Activated CD4-positive, alpha-beta T cell treated with anti-CD3 and anti-CD28 coated beads, Interleukin-2, amount 50 U/mL, for 16 hours (primary cell): Measurements from ENCODE around the gene RGS6.

Experiments
- DNase-seq: peaks from one replicate; pipeline ENCODE4 v3.0.0-alpha.2; 2020

The RGS6 gene

DNA sequence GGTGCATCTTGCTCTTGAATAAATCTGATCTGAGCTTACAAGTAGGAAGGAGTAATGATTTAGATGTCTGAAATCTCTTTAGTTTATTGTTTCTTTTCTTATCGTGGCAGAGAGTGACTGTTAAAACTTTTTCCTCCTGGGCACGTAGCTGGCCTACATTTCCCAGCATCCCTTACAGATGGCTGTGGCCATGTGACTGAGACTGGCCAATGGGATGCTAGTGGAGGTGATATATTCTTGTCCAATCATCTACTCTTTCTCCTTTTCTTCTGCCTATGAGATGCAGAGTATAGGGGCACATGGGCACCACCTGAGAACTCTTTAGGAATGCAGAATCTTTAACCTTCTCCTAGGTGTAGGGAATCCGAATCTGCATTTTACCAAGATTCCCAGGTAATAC, 237.3 kb downstream of the RGS6 start:
- DNase-seq: no peak

DNA sequence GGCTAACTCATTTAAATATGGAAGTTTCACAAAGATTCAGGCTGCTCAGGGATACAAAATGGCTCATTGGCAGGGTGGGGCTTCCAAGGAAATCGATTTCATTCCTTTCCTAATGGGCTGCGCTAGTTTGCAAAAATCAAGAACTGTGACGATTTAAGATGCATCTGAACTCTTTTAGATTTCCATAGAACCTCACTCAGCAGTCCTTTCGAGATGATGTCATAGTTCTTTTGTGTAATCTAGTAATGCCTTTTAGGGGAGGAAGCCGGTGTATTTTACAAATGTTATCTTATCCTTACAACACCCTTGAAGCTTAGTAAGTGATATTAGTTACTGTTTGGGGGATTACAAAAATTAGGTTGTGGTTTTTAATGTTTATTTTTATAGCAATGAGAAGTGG, 239.8 kb downstream of the RGS6 start:
- DNase-seq: no peak

DNA sequence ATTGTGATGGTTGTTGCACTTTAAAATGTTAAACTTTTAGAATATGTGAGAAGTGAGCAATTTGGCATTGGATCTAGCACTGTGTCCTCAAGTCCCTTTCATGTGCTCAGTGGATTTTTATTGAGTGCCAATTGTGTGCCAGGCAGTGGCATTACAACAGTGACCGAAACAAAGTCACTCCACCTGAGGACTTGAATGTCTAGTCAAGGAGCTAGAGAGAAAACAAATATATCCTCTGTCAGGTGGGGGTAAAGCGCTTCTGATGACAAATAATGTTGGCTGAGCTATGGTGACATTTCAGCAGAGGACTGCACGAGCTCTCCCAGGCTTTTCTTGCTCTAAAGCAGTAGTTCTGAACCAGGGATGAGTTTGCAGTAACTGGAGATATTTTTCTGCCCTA, 240.4 kb downstream of the RGS6 start:
- DNase-seq: no peak

DNA sequence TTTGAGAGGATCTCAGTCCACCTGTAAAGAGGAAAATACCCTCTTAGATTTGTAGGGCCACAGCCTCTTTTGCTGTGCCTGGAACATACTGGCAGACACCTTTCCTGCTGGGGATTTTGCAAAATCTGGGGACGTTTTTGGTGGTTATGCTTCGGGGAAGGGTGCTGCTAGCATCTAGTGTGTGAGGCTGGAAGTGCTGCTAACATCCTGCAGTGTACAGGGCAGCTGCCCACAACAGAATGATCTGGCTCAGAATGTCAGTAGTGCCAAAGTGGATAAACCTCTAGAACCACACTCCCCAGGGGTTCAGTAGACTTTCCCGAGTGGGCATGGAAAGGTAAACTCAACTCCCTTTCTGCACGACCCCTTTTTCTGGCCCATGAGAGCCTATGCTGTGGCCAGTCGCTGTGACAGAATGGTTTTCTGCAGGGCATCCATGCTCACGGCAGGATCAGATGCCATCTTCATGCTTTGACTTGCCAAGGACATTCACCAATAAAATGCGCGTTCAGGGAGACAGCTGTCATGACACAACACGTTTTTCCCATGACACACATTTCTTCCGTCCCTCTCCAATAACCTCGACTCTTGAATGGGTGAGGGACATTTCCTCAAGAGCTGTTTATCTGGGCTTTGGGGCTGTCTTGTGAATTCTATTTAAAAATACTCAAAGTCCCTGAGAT, 240.9 kb downstream of the RGS6 start:
- DNase-seq: no peak

DNA sequence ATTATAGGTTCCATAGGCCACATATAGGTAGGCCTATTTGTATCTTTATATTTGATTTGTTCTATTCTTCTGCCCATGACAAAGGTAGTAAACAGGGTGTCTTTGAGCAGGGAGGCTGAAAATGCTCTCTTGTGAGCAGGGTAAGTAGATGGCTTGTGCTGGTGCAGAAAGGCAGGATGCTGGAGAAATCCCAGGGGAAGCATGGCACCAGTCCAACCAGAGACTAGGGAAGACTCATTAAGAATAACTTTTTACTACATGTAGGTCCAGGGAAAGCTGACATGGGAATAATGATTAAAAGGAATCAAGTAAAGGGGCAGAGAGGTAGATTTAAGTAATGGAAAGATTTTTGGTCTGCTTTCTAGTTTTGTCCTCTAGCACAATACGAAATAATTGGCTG, 245.0 kb downstream of the RGS6 start:
- DNase-seq: no peak

DNA sequence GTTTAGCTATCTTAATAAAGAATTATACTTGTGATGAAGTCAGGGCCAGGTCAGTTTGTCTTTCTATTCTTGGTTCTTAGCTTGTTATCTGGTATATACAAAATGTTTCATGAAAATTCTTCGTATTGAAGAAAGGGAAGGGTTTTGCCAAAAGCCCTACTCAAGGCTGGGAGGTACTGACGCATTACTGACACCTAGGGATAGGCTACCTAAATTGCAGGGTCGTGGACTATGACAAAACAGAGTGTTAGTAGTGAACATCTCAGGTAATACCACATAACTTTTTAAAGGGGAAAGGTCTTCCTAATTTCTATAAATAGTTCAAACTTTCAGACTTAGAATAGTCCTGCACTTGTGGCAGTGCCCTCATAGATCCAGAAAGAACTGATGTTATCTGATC, 246.3 kb downstream of the RGS6 start:
- DNase-seq: no peak

DNA sequence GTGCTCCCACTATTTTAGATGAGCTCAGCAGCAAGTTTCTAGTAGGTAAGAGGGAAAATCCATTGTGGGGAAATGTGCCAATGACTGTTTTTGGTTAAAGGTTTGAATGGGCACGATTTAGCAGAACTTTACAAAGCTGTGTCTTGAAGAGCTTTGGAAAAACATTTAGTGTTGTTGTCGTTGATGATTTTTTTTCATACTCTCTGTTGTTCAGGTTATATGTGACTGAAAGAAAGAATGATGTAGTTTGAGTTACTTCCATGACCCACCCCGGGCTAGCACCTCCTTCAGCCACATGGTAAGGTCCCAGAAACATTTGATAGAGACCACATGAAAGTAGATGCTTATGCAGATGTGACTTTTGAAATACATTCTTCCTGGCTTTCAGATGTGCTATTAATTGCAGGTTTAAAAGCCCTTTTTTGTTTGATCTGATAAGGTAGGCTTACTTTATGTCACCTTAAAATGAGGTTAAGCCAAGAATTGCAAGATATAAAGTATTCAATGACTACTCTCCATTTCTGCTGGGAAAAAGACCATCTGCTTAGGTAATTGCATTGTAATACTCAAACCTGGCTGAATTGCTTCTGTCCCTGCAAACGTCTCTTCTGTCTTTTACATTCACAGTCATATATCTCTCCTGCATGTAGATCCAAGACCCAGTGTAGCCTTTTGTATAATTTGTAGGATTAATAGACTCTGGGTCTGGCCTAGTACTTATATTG, 250.6 kb downstream of the RGS6 start:
- no peak for DNase-seq

DNA sequence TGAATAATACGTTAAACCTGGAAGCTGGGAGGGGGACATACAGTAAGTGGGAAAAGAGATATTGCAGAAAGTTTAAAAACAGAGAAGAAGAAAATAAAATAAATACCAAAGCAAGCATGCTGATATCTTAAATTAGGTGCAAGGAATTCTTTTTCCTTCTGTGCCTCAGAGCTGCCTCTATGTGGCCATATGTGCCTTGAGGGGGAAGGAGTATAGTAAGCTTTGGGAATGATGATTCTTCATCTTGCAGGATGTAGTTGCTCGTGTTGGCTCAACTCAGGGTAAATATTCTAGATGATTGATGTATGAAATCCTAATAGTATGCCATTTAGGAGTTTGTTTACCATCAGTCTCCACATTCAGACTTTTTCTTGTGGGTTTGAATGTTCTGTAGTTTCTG, 251.4 kb downstream of the RGS6 start:
- DNase-seq: no peak

DNA sequence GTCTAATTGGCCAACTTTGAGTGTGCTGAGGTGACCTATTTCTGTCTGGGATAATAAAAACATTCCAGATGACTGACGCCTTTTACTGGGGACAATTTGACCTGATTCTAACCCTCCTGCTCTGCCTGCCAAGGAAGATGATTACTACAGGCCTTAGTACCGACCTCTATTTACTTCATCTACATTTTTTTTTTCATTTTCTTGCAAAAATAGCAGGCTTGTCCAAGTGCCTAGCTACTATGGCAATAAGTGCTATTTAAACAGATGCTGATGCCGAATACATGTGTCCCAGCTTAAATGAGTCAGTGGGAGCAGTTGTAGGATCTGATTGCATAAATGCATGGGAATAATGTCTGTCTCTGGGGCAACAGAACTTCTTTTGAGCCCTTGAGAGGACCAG, 254.3 kb downstream of the RGS6 start:
- DNase-seq: no peak

DNA sequence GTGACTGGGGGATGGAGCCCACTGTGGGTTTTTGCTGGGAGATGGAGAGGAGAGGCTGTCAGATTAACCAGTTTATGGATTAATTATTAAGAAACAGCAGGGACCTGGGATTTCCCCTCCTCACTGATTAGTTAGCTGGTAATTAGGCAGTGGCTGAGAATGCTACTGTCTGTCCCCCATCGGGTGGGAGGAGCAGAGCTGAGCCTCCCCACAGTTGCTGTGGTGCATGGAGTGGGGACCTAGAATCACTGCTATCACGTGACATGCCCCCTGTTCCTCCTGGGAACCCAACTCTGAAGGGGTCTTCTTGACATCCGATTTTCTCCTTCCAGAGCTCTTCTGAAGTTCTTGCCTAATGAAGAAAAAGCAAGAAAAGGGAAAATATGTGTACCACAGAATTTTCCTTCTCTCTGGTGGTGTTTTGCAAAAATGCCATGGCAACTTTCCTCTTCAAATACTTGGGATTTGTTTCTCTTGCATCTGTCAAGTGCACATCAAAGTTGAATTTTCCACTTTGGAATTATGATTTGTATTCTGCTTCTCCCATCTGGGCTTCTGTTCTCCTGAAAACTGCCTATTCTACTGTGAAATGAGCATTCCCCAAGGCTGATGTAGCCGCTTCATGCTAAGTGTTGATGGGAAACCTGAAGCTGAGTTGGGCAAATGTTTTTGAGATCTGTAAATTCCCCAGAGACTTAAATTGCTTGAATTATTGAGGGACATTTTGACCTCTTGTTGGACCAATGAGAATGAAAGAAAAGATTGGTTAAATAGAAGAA, 264.2 kb downstream of the RGS6 start:
- no peak for DNase-seq

DNA sequence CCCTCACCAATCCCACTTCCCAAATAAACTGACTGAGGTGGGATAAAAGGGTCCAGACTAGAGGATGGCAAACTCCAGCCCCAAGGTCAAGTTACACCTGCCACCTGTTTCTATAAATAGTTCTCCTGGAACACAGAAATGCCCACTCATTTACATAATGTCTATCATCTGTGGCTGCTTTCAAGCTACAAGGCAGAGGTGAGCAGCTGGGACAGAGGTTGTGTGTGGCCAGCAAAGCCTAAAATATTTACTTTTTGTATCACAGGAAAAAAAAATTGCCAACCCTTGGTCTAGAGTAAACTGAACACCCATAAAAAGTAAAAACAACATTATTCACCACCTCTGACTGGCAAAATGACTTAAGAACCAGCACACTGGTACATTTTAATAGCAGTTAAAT, 269.4 kb downstream of the RGS6 start:
- no peak for DNase-seq

DNA sequence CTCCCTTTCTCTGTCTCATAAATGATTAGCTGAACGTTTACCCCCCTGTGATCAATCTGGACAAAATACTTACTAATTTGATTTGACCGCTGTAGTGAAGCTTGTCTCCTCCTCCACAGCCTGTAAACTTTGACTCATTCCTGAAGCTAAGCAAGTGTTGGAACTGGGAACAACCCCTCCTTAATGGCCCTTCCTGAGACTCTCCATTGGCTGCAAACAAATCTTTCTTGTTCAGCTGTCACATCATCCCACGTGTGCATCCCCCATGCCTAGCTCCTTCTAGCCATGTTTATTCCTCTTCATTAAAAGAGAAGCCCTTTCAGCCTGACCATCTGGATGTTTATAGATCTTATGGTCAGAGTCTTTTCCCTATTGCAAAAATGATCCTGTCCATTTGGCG, 281.2 kb downstream of the RGS6 start:
- no peak for DNase-seq

DNA sequence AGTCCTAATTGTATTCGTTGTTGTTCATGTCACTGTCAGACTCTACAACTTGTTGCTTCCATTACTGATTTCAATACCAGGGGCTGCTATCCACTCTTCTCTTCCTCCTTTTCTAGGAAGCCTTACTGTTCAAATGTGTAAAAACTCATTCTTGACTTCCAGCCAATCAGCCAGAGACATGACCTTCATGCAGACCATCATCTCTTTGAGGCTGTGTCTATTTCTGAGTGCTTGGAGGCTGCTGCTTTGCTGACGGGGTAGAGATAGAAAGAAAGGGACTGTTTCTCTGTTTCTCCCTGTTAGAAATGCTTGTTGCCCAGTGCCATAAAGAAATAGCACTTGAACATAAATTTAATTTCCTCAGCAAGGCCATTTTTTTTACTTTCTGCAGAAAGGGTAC, 282.9 kb downstream of the RGS6 start:
- DNase-seq: no peak

DNA sequence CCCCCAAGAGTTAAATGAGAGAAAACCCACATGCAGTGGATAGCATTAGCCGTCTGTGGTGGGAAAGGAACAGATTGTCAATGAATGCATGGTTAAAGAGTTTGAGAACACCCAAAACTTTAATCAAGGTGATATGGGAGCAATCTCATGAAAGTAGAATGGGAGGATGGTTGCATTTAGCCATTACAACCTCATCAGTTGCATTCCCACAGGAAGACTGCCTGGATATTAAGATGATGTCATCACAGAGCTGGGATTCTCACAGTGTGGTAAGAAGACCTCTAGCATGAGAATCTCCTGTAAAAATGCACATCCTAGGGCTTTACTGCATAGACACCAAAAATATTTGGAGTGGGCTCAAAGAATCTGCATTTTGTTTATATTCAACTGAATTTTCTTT, 284.9 kb downstream of the RGS6 start:
- no peak for DNase-seq

DNA sequence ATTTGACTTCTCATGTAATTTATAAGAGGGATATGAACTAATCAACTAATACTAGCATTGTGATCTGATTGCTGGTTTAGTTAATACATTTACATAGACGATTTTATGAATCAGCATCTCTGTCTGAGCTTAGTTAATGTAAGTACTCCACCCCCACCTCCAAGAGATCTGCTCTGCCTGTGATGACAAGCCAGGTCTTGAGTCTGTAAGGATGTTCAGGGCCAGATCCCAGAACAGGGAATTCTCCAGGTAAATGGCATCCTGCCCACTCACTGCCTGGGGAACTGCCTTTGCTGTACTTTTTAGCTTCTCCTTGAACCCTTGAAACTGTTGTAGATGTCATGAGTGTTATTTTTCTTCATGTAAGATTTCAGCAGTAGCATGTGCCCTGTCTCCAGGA, 289.8 kb downstream of the RGS6 start:
- no peak for DNase-seq

DNA sequence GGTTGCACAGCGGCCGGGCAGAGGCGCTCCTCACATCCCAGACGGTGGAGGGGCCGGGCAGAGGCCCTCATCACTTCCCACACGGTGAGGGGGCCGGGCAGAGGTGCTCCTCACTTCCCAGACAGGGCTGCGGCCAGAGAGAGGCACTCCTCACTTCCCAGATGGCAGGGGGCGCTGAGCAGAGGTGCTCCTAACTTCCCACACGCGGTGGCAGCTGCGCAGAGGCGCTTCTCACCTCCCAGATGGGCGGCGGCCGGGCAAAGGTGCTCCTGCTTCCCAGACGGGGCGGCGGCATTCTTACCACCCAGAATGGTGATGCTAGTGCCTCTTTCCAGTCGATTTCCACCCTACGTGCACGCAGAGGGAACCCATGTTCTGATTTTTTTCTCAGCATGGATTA, 304.4 kb downstream of the RGS6 start:
- DNase-seq: no peak

DNA sequence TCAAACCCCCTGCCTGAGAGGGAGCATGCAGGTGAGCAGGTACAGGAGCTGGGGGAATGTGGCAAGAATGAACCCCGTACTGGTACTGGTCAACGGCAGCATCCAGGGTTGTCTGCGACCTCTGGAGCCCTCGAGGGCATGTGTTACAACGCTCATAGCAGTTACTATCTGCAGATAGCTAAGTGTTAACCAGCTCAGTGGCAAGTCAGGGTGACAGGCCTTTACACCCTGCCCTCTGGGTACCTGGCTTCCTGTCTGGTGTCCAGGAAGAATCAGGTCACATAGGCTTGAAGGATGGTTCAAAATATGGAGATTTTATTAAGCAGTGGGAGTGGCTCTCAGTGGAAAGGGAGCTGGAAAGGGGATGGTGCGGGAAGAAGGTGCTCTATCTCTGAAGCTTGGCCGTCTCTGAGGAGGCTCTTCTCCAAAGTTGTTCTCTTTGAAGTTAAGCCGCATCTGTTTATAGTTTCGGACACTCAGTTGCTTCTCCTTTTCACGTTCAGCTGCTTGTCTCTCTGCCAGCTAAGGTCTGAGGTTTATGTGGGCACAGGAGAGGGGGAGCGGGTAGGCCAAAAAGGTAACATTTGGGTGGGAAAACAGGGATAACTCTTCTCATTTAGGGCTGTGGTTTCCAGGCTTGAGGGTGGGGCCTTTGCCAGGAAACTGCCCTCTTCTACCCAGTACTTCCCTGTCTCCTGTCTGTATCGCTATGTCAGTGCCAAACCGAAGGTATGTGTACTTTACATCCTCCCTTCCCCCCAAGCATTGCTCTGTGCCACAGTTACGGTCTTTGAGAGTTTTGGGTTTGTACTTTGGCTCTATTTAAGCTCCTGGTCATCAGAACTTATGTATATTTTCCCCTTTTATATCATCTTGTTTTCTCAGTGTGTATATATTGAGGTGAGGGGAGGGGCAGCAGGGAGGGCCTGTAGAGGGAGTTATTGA, 305.8 kb downstream of the RGS6 start:
- DNase-seq: no peak

DNA sequence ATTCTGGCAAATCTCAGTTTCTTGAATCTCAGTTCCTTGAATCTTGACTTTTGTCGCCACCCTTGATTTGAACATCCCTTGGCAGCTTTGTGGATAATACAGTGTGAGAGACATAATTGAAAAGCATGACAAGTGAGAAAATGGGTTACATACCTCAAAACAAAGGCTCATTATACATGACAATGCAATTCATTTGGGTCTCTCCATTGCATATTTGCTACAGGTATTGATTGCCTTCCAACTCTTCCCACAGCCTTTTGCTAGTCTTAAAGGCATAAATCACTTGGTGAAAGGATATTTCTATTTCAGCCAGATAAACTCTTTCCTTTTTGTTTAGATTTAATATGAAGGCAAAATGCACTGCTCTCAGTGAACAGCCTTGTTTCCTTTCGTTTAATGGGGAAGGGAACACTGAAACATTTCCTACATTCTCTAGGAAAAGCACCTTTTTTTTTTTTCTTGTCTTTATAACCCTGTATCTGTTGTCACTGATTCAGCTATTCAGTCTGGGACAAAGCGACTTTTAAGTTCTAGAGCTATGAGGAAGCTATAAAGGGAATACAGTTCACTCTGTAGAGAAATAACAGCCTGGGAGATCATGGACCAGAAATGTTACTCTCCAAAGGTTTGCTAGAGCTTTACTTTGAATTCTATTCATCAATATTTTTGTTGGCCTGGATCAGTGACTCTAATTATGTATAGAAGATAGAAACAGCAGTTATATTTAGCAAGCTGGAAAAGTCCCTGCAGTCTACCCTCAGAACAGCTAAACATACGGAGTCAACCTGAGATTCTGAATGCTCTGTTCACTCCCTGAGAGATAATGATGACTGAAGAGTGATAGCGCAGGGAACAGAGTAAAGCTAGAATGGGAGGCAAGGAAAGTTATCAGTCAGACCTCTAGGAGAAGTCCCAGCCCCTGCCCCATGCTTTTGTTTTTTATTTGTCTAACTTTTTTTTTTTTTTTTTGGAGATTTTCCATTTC, 311.4 kb downstream of the RGS6 start:
- no peak for DNase-seq

DNA sequence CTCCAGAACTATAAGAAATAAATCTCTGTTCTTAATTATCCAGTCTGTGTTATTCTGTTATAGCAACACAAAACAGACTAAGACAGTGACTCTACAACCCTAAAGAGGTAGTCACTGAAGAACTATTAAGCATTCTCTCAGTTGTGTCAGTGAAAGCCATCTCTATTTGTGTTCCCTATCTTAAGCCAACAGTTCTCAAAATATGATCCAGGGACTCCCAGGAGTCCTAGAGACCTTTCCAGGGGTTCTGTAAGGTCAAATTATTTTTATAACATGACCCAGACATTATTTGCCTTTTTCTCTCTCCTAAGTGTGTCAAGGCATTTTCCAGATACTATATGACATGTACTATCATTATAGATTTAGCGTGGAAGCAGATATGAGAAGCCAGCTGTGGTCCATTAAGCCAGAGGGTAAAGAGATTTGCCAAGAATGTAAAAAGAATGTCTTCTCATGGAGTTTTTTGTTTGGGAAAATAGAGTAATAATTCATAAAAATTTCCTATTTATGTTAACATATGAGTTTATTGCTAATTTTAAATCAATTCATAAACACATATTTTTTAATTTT, 315.8 kb downstream of the RGS6 start:
- DNase-seq: no peak

DNA sequence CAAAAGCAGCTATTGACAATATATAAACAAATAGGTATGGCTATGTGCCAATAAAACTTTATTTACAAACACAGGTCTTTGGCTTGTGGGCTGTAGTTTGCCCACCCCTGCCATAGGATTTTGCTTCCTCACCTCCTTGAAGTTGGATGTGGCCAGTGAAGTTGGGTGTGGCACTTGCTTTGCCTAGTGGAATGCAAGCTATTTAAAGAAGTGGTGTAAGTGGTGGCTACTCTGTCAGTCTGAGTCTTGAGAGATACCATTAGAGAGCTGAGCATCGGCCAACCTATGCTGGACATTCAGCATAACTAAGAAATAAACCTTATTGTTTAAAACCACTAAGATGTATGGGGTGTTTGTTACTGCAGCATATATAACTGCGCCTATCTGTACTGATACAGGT, 321.3 kb downstream of the RGS6 start:
- no peak for DNase-seq

DNA sequence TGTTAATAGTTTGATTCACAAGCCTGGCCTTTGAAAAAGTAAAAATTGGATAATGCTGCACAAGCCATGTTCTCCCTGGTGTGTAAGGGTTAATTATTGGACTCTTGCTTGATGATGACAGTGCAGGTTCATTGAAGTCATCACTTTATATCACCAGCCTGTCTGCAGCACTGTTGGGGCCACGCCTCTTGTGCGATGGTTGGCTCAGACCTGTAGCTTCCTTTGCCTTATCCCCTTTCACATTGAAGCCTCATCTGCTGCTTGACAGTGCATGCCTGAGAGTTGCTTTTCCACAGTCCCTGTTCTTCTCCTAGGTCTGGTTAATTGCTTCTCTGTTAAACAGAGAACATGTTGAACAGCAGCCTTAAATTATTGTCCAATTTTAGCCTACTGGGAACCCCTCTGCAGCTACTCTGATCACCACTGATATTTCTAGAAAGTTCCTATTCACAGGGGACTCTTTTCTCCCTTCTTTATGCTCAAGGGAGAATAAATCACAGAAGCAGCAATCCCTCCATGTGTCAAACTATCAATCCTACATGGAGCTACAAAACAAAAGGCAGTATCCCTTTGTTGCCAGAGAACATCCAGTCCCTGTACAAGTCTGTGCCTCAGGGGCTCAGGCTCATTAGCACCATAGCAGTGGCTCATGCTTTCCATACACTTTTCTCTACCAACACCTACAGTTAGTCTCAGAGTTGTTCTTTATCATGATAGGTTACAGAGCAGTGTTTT, 322.1 kb downstream of the RGS6 start:
- DNase-seq: no peak
